ENCODE results near the gene SENP1. TPM values are rescaled to one million over a fixed set of nuclear protein-coding genes. Genes with fewer than 3 reads are reported as not detected.

Gene SENP1
- total and polyA plus RNA-seq, 2 of the 4 experiments (the other 2 are of a cell fraction): 7.2 to 25.3 TPM

- H4K8ac ChIP-seq (ENCODE audit: low read depth in 2 of 2, low read length in 2 of 2): no peak overlapping the region
- no TSS peak for BruUV-seq (replicated peaks)
- no peak for ATAC-seq (ENCODE audit: low read depth)
These were observed 52.0 kb downstream of the SENP1 start for GRCh38 chr12:48053883-48054282.

More at GRCh38 chr12:48053883-48054282, 52.0 kb downstream of the SENP1 start:
- ChIA-PET CTCF (interaction anchor here (0.5 kb wide), 1 partner anchor 143 kb away, joined by 7 read pairs; no protein-coding TSS in a partner anchor), POLR2A (ENCODE audit: unreplicated experiment) (no interaction called here)
- no peak overlapping the region for H3K4me2 ChIP-seq (ENCODE audit: low read depth, low read length)
- no peaks in the 10 kb centered on the region for H3K4me1 ChIP-seq (ENCODE audit: control insufficient read depth, insufficient read depth, low read length)
- dilution Hi-C loops (cut with HindIII; ENCODE audit: low sequenced_read_pairs, unreplicated experiment): no loop called here
- H3K9me3 ChIP-seq (ENCODE audit: control insufficient read depth, insufficient read depth, low read length): 0 out of 2 replicates have a peak, but pooled peaks cover 1% of the 10 kb centered on the region
- no peak overlapping the region for H3K27ac ChIP-seq (ENCODE audit: insufficient read depth, low read length)
- no CpG with 5 or more reads among the region's 4 CpGs for WGBS, 2 experiments (ENCODE audit: extremely low coverage in 2 of 2, insufficient read length in 1 of 2)
- H3K9ac ChIP-seq (ENCODE audit: low read depth, low read length): no peak overlapping the region
- H3K4me3 ChIP-seq (ENCODE audit: insufficient read depth, low read depth, low read length): no peak overlapping the region
- no peak overlapping the region for H3K23ac ChIP-seq (ENCODE audit: low read depth, low read length)
- no peak overlapping the region for H4K5ac ChIP-seq (ENCODE audit: low read depth, low read length)
- 0 out of 4 replicates have a peak, but pooled peaks cover 0 to 3% of the 10 kb centered on the region in 2 experiments for H3K79me1 ChIP-seq (ENCODE audit: low read depth in 1 of 2, low read length in 2 of 2)
- H2BK5ac ChIP-seq (ENCODE audit: low read depth, low read length, poor library complexity, severe bottlenecking): no peak overlapping the region
- H3K14ac ChIP-seq (replicated peaks; ENCODE audit: low read depth, low read length): no peak overlapping the region
- TF ChIP-seq MXI1 (IDR thresholded peaks at IDR 0.05; ENCODE audit: borderline replicate concordance, low read depth, low read length) (no peak), NFE2L2 (IDR thresholded peaks at IDR 0.05; ENCODE audit: low read depth, low read length) (no peak), USF2 (IDR thresholded peaks at IDR 0.05; ENCODE audit: low read depth, low read length) (no peak), POLR2A (IDR thresholded peaks at IDR 0.05; ENCODE audit: low read depth, low read length) (no peak), BHLHE40 (IDR thresholded peaks at IDR 0.05; ENCODE audit: low read depth, low read length) (no peak)
- H3K18ac ChIP-seq (ENCODE audit: low read depth, low read length): no peak overlapping the region
- DNase-seq: no peak
- no peak overlapping the region for H2BK120ac ChIP-seq (ENCODE audit: low read depth, low read length)
- no peak overlapping the region for H2BK15ac ChIP-seq (ENCODE audit: low read depth, low read length)
- H2AK9ac ChIP-seq (replicated peaks; ENCODE audit: low read depth, low read length, poor library complexity): no peak overlapping the region
- H3K56ac ChIP-seq (ENCODE audit: extremely low read depth, insufficient read depth, low read length): no peak overlapping the region
- H4K20me1 ChIP-seq (ENCODE audit: insufficient read depth, low read length): no peaks in the 10 kb centered on the region
- H4K91ac ChIP-seq (ENCODE audit: insufficient read depth, low read depth, low read length): no peak overlapping the region
- no peak overlapping the region for H2AK5ac ChIP-seq (ENCODE audit: low read depth, low read length)
- no peak overlapping the region for H3K4ac ChIP-seq (ENCODE audit: low read depth, low read length)
- H3K9me1 ChIP-seq (ENCODE audit: insufficient read depth, low read length): 0 out of 2 replicates have a peak, but pooled peaks cover 2% of the 10 kb centered on the region
- H3K36me3 ChIP-seq (ENCODE audit: control insufficient read depth, insufficient read depth, low read length): peaks cover 3% of the 10 kb centered on the region
- no peak overlapping the region for H2BK20ac ChIP-seq (ENCODE audit: low read depth, low read length)
- intact Hi-C loops (cut with micrococcal nuclease): no loop called here
- H3K27me3 ChIP-seq (ENCODE audit: control insufficient read depth, insufficient read depth, low read length): no peaks in the 10 kb centered on the region
- no peak overlapping the region for H2AFZ ChIP-seq (replicated peaks; ENCODE audit: low read length, poor library complexity)
- in situ Hi-C loops (cut with MboI; ENCODE audit: low sequenced_read_pairs): no loop called here

All from IMR-90 (cell line).